NCI-H524 treated with DMSO at 0.1 percent for 48 hours (cell line): ENCODE data around the gene PSTPIP1.

Experiments used
- DNase-seq: peaks from one replicate; lab custom pipeline; 2025; lab: John Stamatoyannopoulos, UW

The PSTPIP1 gene

DNA sequence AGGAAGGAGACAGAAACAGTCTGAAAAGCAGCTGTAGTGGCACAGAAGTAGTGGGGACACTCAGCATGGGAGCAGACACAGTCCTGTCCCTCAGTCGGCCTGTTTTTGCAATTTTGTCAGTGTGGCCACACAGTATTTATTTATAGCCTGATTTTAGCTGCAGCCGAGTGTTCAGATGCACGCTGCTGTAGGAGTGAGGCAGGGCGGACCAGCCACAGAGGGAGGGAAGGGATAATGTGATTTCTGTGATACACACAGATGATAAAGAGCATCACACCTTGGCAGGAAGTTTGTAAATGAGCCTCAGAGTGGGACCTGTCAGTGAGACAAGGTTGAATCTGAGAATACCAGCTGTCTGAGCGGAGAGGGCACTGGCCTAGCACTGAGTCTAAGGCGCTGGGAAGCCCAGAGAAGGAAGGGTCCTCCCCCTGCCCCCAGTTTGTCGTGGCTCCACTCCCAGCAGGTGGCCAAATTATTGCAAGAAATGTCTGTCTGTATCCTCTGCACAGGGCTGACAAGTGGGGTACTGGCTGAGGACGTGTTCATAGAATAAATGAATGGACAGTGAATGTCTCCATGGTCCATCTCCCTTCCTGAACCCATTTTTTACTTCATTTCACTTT, 3.8 kb downstream of the PSTPIP1 start:
- DNase-seq, result no peak

DNA sequence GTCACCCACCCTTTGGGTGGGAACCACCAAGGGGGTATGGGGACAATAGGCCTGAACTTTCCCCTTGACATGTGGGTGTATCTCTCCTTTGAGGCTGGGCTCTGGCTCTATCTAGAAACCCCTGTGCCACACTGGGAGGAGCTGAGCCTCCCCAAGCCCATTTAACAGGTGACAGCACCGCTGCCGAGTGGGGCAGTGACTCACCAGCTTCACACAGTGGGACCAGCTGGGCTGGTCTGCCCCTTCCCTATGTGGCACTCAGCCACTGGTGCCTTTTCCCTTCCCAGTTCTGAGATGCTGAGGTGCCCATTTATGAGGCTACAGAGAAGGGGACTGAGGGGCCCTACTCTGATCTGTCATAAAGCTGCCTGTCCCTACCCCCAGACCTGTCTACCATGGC, 5.1 kb downstream of the PSTPIP1 start:
- no peak for DNase-seq

DNA sequence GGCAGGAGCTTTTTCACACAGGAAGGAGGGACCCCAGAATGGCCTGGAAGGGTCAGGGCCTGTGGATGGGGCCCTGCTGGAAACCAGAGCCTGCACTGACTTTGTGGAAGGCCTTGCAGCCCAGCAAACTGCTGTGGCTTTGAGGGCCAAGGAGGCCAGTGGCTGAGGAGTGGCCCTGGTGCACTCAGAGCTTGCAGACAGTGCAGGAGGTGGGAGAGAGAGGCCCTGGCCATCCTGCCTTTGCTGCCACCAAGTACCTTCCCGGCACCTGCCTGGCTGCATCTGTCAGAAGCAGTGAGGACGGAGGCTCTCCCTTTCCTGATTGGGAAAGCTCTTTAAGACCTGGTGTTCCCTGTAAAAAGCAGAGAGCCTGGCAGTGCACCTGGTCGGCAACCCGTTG, 6.4 kb downstream of the PSTPIP1 start:
- no peak for DNase-seq

DNA sequence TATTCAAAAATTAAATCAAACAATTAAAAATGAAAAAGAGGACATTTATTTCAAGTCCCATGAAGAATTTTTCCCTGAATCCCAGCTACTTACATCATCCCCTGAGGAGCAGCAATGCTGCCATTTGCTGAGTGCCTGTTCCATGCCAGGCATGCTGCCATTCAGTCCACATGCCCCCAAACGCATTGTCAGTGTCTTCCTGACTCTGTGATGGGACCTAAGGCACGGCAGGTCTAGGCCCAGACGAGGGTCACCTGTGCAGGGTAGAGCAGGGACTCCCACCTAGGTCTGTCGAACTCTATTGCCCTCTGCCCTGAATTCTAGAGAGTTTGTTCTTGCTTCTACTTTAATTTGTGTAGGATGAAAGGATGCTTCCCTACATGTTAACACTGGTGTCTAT, 7.0 kb downstream of the PSTPIP1 start:
- DNase-seq, result no peak

DNA sequence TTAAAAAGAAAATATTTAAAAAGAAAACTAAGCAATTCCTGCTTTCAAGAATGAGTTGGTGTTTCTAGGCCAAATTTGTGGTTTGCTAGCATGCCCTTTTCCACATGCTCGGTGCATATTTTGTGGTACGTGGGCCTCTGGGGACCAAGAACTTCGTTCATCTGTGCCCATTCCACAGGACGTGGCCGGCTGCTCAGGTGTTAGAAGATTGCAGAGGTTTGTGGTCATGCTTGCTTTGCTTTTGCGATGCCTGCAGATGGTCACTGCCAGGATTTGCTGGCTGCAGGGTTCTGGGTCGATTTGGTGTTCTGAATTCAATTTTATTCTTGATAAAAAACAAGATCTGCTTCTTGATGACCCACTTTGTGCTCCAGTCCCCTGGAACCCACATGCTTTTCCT, 7.5 kb downstream of the PSTPIP1 start:
- no peak for DNase-seq

DNA sequence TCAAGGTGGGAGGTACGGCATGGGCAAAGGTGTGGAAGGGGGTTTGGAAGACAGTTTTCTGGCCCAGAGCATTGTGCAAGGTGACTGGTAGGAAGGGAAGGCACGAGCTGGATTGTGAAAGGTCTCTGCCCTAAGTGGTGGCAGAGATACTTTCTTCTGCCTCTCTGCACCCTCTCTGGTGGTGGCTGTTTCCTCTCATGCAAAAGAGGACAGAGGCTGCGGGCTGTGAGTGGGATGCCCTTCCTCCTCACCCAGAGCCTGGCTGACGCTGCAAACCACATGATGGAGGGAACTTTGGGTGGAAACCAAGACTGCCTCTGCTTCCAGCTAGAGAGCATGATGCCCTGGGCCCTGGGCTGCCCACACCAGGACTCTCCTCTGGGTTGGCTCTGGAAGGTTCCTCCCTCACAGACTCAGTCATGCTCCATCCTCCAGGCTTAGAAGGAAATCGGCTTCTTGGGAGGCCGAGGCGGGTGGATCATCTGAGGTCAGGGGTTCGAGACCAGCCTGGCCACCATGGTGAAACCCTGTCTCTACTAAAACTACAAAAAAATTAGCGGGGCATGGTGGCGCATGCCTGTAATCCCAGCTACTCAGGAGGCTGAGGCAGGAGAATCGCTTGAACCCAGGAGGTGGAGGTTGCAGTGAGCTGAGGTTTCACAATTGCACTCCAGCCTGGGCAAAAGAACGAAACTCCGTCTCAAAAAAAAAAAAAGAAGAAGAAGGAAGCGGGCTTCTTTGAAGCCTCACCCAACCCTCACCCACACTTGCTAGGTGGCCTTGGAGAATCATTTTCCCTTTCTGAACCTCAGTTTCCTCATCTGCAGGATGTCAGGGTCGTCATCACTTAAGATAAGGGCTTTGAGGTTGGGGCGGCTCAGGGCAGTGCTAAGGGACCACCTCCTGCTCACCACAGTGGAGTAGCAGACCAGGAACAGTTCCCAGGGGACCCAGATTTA, 8.3 kb downstream of the PSTPIP1 start:
- DNase-seq, result no peak

DNA sequence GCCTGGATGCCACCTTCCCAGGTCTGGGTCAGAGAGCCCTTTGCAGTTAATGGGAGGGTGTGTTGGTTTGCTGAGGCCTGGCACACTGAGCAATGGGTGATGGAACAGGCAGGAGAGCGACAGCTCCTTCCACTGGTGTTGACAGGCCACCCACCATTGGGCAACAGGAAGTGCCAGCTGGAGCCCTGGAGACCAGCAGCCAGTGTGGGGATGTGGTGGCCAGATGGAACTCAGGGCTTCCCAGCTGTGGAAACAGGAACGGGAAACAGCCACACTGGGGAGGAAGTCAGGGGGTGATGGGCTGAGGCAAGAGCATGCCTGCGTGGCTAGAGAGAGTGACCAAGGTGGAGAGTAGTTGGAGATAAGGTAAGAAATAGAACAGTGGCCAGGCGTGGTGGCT, 9.3 kb downstream of the PSTPIP1 start:
- DNase-seq, result no peak

DNA sequence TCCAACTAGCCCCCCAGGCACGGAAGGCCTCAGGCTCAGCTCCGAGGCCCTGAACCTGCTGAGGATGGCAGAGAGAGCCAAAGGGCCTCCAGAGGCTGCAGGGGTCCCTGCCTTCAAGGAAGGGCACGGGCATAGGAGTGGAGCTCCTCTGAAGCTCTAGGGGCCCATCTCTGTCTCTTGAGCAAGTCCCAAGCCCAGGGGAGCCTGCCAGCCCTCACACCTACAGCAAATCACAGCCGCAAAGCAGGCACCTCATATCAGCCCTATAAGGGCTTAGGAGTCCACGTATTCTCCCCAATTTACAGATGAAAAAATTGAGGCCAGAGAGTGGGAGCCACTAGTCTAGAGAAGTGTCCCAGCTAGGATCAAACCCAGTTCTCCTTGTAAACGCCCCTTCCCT, 14.2 kb downstream of the PSTPIP1 start:
- DNase-seq, result no peak

DNA sequence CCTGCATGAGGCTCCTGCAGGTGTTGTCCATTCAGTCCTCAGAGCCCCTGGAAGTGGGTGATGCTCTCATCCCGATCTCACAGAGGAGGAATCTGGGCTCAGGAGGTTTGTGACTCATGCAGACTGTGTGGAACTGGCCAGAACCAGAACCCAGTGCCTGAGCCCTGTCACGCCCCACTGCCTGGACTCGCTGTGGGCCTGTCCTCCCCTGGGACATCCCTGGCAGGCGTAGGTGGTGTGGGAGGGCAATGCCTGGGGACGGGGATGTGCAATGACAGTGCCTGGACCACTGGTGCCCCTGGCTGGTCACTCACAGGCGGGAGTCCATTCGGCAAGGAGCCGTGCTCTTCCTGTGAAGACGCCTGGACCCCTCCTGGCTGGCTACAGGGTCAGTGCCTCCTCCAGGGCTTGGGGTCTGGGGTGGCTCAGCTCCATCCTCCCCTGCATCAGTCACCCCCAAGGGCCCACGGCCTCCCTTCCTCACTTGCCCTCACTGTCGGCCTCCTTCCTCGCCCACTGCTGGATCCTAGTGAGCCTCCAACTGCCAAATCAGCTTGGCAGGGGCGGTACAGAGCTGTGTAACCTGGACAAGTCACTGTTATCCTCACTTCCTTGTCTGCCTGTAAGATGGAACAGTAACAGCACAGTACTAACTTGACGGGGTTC, 14.9 kb downstream of the PSTPIP1 start:
- no peak for DNase-seq

DNA sequence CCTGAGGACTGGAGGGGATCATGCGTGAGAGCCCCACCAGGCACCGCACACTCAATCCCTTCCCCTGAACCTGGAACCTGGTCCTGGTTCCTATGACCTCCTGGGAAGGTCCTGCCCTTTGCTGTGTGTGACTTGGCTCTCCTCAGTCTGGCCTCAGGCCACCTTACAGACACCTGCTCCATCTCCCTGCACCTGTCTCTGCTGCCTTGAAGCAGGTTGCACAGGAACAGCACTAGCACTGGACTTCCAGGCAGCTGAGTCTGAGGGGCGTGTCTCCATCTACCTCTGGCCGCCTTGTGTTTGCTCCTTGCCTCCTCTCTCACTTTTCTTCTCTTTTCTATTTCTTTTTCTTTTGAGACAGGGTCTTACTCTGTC, 15.4 kb downstream of the PSTPIP1 start:
- no peak for DNase-seq

DNA sequence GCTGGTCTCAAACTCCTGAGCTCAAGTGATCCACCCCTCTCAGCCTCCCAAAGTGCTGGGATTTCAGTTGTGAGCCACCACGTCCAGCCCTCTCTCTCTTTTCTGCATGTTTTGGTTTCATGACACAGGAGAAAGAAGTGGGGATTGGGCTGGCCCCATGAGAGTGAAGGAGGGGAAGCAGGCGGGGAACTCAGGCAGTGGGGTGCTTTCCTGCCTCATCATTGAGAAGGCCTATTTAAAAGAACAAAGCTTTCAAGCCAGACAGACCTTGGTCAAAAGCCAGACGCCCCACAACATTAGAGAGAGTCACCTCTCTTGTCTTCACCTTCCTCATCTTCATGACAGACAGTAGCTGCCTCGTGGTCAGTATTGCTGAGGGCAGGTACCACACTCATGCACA, 15.9 kb downstream of the PSTPIP1 start:
- DNase-seq, result no peak

DNA sequence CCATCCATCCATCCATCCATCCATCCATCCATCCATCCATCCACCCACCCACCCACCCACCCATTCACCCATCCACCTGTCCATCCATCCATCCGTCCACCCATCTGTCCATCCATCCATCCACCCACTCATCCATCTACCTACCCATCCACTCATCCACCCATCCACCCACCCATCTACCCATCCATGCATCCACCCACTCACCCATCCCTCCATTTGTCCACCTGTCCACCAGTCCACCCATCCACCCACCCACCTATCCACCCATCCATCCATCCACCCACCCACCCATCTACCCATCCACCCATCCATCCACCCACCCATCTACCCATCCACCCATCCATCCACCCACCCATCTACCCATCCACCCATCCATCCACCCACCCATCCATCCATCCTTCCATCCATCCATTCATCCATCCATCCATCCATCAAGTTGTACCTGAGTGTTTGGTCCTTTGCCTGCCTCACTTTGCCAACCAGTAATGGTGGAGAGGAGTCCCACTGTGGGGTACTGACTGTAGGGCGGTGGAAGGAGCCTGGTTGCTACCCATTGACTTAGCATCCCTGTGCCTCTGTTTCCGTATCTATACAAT, 17.3 kb downstream of the PSTPIP1 start:
- DNase-seq, result no peak

DNA sequence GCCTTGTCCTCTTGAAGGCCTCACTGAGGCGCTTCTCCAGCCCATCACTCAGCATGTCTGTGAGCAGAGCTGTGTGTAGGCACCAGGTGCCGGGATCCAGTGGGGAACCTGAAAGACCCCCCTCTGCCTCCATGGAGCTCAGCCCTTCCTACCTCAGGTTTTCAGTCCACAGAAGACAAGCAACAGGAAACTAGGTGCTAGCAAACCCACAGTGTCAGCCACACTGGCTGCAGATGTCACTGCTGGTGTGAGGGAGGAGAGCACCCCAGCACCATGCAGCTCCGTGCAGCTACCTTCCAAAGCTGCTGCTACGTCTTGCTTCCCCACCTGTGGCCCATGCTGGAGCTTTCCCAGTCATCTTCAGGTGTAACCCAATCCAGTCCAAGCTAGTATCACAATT, 17.9 kb downstream of the PSTPIP1 start:
- no peak for DNase-seq

DNA sequence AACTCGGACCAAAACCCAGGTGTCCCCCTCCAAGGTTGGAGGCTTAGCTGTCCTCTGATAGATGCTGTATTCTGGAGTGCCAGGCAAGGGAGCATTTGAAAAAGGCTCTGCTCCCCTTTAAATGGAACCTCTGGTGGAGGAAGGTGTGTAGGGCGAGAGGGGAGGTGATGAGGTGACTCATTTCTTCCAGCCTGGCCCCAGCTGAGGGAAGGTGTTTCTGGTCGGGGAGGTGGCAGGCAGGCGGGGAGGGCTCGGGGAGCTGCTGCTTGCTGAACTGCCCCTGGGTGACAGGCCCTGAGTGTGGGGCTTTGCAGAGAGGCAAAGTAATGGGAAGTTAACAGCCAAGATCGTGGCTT, 18.8 kb downstream of the PSTPIP1 start:
- no peak for DNase-seq

DNA sequence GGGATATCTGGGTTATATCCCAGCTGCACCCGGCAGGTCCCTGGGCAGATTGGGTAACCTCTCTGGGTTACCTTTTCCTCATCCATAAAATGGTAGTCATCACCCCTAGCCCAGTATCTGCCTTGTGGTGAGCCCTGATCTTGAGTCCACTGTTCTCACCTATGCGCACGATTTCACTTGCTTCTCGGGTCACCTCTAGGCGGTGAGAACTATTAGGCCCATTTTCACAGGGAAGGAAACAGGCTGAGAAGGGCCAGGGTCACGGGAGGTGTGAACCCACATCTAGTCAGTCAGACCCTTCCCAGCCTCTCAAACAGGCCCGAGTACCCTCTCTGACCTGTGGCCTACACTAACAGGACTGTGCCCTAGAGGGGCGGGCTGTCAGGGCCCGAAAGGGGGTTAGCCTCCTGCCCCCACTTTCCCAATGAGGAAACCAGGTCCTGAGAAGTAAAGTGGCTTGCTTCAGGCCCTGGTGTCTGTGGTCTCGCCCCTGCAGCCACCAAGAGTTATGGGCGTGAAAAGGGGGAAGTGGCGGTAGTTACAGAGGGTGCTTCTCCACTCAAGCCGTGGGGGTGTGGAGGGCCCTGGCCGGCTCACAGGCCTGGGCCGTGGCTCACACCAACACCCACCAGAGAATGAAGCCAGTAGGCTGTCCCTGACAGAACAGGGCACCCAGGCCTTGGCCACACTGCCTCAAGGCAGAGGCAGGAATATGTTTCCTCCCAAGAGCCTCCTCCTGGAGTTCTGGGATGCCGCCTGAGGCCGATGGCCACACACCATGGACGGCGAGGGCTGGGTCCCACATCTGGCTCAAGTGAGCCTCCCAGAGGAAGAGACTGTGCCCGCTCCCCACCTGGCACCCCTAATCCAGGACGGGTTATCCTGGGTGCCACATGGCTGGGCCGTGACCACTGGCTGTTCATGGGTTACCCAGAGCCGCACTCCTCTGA, 19.5 kb downstream of the PSTPIP1 start:
- DNase-seq, result no peak

DNA sequence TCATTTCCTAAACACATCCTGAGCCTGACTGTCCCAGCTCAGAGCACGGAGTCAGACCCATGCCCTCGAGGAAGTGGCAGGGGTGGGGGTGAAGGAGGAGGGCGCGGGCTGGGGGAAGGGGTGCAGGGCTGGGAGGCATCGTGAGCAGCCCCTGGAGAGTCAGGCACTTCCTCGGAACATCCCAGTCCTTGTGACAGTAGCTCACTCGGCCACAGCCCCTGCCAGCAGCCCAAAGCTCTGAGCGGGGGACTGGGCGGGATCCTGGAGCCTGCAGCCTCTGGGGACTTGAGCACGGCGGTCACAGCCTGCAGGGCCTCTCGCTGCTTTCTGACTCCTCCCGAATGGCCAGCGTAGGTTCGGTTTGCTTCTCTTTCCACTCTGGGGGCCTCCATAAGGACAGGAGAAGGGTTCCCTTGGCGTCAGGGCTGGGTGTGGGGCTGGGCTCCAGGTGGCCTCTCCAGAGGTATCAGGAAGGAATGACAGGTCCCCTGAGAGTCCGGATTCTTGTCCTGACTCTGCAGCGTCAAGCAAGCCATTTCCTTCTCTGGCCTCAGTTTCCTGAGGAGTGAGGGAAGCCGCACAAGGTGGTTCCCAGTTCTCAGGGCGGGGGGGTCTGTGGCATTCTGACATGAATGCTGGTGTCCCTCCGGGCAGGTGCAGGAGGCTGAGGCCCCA, 20.9 kb downstream of the PSTPIP1 start:
- no peak for DNase-seq

DNA sequence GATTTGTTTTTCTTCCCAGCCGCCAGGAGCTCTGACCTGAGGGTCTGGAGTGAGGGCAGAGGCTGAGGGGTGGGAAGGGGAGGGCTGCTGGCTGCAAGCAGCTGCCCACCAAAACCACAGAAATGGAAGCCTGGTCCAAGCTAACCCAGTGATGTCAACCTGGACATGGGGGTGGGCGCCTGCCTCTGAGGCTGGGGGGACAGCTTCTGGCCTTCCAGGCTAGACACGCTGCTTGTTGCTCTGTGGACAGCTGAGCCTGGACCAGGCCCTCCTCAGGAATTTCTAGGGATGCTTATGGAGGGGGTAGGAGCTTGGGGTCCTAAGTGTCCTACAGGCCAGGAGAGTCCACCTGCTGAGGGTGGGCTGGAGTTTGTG, 21.4 kb downstream of the PSTPIP1 start:
- DNase-seq, result no peak

DNA sequence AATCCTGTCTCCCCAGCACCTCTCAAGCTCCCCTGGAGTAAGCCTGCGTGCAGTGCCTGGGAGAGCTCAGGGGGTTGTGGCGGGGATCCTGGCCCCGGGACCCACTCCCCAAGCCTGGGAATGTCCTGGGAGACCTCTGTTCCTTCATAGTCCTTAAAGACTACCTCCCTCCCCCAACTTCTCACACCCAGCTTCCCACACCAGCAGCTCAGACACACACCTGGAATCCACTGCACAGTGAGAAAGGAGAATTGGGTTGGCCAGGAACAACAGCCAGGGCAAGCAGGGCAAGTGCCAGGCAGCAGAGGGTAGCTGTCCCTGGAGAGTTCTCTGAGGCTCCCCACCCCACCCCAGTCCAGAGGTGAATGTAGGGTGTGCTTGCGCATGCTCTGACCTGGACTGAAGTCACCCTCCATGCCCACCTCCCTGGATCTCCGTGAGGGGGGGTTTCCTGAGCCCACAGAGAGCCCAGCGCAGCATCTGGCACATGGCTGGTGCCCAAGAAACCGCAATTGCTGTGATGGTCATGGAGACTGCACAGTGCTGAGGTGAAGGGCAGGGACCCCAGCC, 22.2 kb downstream of the PSTPIP1 start:
- DNase-seq, result no peak

DNA sequence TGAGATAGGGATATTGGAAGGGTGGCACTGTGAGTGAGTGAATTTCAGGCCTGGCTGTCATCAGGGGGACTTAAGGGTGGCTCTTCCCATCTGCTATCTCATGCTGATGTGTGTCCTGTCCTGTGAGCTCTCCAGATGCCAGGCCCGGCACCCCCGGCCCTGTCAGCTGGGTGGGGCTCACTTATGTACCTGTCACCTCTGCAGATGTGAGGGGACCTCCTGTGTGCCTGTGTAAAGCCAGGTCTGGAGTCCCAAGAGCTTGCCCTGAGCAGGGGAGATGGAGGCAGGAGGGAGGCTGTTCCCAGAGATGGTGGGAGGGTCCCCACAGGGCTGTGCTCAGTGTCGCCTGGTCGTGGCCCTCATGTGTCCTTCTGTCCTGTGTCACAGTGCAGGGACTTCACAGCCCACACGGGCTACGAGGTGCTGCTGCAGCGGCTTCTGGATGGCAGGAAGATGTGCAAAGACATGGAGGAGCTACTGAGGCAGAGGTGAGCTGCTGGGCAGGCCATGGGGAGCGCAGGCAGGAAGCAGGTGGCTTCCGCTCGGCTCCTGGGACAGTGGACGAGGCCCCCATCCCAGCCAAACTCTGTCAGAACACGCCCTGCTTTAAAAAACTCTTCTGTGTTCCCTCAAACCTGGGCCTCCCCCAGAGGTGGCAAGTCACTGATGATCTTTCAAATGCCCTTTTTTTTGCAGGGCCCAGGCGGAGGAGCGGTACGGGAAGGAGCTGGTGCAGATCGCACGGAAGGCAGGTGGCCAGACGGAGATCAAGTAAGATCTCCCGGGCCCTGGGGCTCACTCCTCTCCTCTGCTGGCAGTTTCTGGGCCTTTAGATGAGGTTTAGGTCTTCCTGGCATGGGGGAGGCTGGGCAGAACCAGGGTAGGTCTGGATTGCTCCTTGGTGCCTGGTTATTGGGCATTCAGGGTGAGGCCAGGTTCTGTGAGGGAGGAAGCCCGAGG, 23.1 kb downstream of the PSTPIP1 start:
- no peak for DNase-seq
